CD14-positive monocyte (primary cell): ENCODE measurements around the gene XPO6. TPM values are rescaled to one million over a fixed set of nuclear protein-coding genes. Genes with fewer than 3 reads are reported as not detected.

Source experiments
- DNase-seq, 3 donors: peaks; one replicate each; pipeline ENCODE4 v3.0.0-alpha.2; 2011 to 2022
- H2AFZ ChIP-seq: 2 replicates; pipeline ENCODE4 v1.6.0; 2012; ENCODE audit warnings: mild to moderate bottlenecking, low read depth, low read length, inconsistent platforms; ENCODE audit not compliant: insufficient read depth, poor library complexity, severe bottlenecking
- H3K27ac ChIP-seq, 2 donors: 1 replicate in 1 of 2; 2 replicates in 1 of 2; pipeline ENCODE4 v1.5.1; 2012 to 2013; ENCODE audit warnings: low read length in 2 of 2, control low read depth in 1 of 2, inconsistent platforms in 1 of 2, low read depth in 1 of 2, mild to moderate bottlenecking in 1 of 2
- H3K27me3 ChIP-seq, 2 donors: one replicate each; pipeline versions ENCODE4 v1.6.0 to v1.6.1; 2011 to 2013; ENCODE audit warnings: low read length in 2 of 2; ENCODE audit not compliant: control insufficient read depth in 2 of 2, insufficient read depth in 2 of 2
- H3K36me3 ChIP-seq, 2 donors: replicated peaks in 1 of 2; 1 replicate in 1 of 2; 2 replicates in 1 of 2; pipeline versions ENCODE4 v1.5.1 to v1.6.1; 2012 to 2013; ENCODE audit warnings: low read length in 2 of 2, control low read depth in 1 of 2, inconsistent platforms in 1 of 2, mild to moderate bottlenecking in 1 of 2; ENCODE audit not compliant: insufficient read depth in 2 of 2, control insufficient read depth in 1 of 2
- H3K4me1 ChIP-seq, 2 donors: 1 replicate in 1 of 2; 2 replicates in 1 of 2; pipeline versions ENCODE4 v1.5.1 to v1.6.1; 2012 to 2013; ENCODE audit warnings: low read length in 2 of 2, control low read depth in 1 of 2, inconsistent platforms in 1 of 2, mild to moderate bottlenecking in 1 of 2, moderate library complexity in 1 of 2; ENCODE audit not compliant: insufficient read depth in 2 of 2, control insufficient read depth in 1 of 2
- H3K4me2 ChIP-seq: replicated peaks from 2 replicates; pipeline ENCODE3; 2012; ENCODE audit warnings: low read length, moderate library complexity, mild to moderate bottlenecking; ENCODE audit not compliant: poor library complexity, severe bottlenecking; ENCODE audit errors: extremely low read depth
- H3K4me3 ChIP-seq, 3 experiments: fragments of 200-600 bp in 1 of 3; sonication (generic) in 1 of 3; replicated peaks in 1 of 3; 1 replicate in 2 of 3; 2 replicates in 1 of 3; pipeline ENCODE4 v1.5.1; 2011 to 2013; ENCODE audit warnings: low read length in 3 of 3, mild to moderate bottlenecking in 3 of 3, control low read depth in 2 of 3, low read depth in 2 of 3, inconsistent platforms in 1 of 3, moderate library complexity in 1 of 3
- H3K79me2 ChIP-seq: 2 replicates; pipeline ENCODE4 v1.6.0; 2012; ENCODE audit warnings: mild to moderate bottlenecking, control low read depth, inconsistent platforms, low read length, moderate library complexity; ENCODE audit not compliant: insufficient read depth
- H3K9ac ChIP-seq: 2 replicates; pipeline ENCODE4 v1.6.0; 2017; ENCODE audit warnings: low read length, mild to moderate bottlenecking; ENCODE audit not compliant: insufficient read depth, poor library complexity, severe bottlenecking
- H3K9me3 ChIP-seq, 2 donors: replicated peaks in 1 of 2; 1 replicate in 1 of 2; 2 replicates in 1 of 2; pipeline versions ENCODE4 v1.5.1 to v1.6.1; 2012 to 2013; ENCODE audit warnings: low read length in 2 of 2, control low read depth in 1 of 2; ENCODE audit not compliant: control insufficient read depth in 1 of 2, insufficient read depth in 1 of 2
- H4K20me1 ChIP-seq: 2 replicates; pipeline ENCODE4 v1.6.0; 2012; ENCODE audit warnings: mild to moderate bottlenecking, low read length, control low read depth, moderate library complexity; ENCODE audit not compliant: insufficient read depth
- H3K27ac Mint-ChIP-seq, 7 donors: one replicate each; pipeline ENCODE4 v1.8.0; 2020; ENCODE audit warnings: mild to moderate bottlenecking in 7 of 7, mixed read lengths in 7 of 7, moderate library complexity in 6 of 7, inconsistent platforms in 2 of 7
- H3K27me3 Mint-ChIP-seq, 3 donors: one replicate each; pipeline ENCODE4 v1.8.0; 2021 to 2022; ENCODE audit warnings: low read depth in 3 of 3, mild to moderate bottlenecking in 3 of 3, mixed read lengths in 3 of 3, moderate library complexity in 3 of 3, inconsistent platforms in 1 of 3
- H3K36me3 Mint-ChIP-seq, 2 donors: one replicate each; pipeline ENCODE4 v1.8.0; 2020; ENCODE audit warnings: mixed read lengths in 2 of 2, inconsistent platforms in 1 of 2, mild to moderate bottlenecking in 1 of 2
- H3K4me1 Mint-ChIP-seq: one replicate; pipeline ENCODE4 v1.8.0; 2020; ENCODE audit warnings: mild to moderate bottlenecking, mixed read lengths
- H3K4me3 Mint-ChIP-seq, 2 donors: one replicate each; pipeline ENCODE4 v1.8.0; 2020; ENCODE audit warnings: mild to moderate bottlenecking in 2 of 2, mixed read lengths in 2 of 2, moderate library complexity in 1 of 2
- H3K9me3 Mint-ChIP-seq, 7 donors: one replicate each; pipeline ENCODE4 v1.8.0; 2020 to 2022; ENCODE audit warnings: mixed read lengths in 7 of 7, mild to moderate bottlenecking in 6 of 7, moderate library complexity in 6 of 7, inconsistent platforms in 2 of 7
- CTCF ChIP-seq: fragments of 200-600 bp; IDR thresholded peaks from one replicate; pipeline ENCODE4 v1.8.0; 2022; ENCODE audit warnings: antibody characterized with exemption, mild to moderate bottlenecking
- WGBS: methylation state at CpG from one replicate; pipeline ENCODE4 v1.1.5; 2013; ENCODE audit warnings: missing lambda C conversion rate; ENCODE audit not compliant: insufficient coverage; 5-methylcytosine and 5-hydroxymethylcytosine counted together
- intact Hi-C, 2 donors: fragments of 100-400 bp; cut with micrococcal nuclease; formaldehyde crosslinking; loops; one replicate each; pipeline versions ENCODE4 v1.15.0 to v1.15.1; 2023
- polyA plus RNA-seq, 3 donors: library from polyadenylated mRNA; depleted of rRNA in 1 of 3; unstranded in 2 of 3; stranded (reverse) in 1 of 3; fragments of 300-500 nt in 2 of 3; fragments of >200 nt in 1 of 3; fragmentation: Illumina TruSeq in 2 of 3; gene quantifications; 1 replicate in 2 of 3; 2 replicates in 1 of 3; pipeline ENCODE4 v1.2.3, GENCODE V29; 2012 to 2021

XPO6 gene
- polyA plus RNA-seq, 3 donors, result 35.7 to 166 (median 38.3) TPM

- TF ChIP-seq CTCF, result no peak
- peaks cover 51% of the 10 kb centered on the region for H3K79me2 ChIP-seq
- Mint-ChIP-seq H3K27ac (peak overlapping the region; percentile 81 to 96 (median 91)), H3K27me3 (peaks cover 0 to 1% (median 0%) of the 10 kb centered on the region in 3 donors), H3K4me1 (peaks cover 59% of the 10 kb centered on the region), H3K9me3 (no peaks in the 10 kb centered on the region), H3K4me3 (no peak overlapping the region), H3K36me3 (peaks cover 53% of the 10 kb centered on the region in 2 donors)
- peak in 1 of 3 donors; percentile 46 for DNase-seq
- no peaks in the 10 kb centered on the region for H3K27me3 ChIP-seq
- intact Hi-C loops, result no loop called here
- 82% methylated on average over 4 of the region's 5 CpGs for WGBS
- H3K4me1 ChIP-seq, result peaks cover 51 to 57% of the 10 kb centered on the region in 2 donors
- no peak overlapping the region for H3K4me2 ChIP-seq
- H4K20me1 ChIP-seq, result peaks cover 3% of the 10 kb centered on the region
- no peaks in the 10 kb centered on the region for H3K9me3 ChIP-seq
- no peak overlapping the region for H2AFZ ChIP-seq
- H3K9ac ChIP-seq, result no peak overlapping the region
- no peak overlapping the region for H3K4me3 ChIP-seq
- peak overlapping the region; percentile 62 to 89 for H3K27ac ChIP-seq
- H3K36me3 ChIP-seq, result peaks cover 30 to 50% of the 10 kb centered on the region in 2 donors
These were observed 45.2 kb downstream of the XPO6 start for GRCh38 chr16:28166394-28167208.

GRCh38 chr16:28165598-28165997 is 46.2 kb downstream of the XPO6 start:
- Mint-ChIP-seq H3K36me3 (peaks cover 55 to 57% of the 10 kb centered on the region in 2 donors), H3K4me3 (peak overlapping the region in 1 of 2 donors; percentile 13), H3K4me1 (peaks cover 67% of the 10 kb centered on the region), H3K27me3 (peaks cover 0 to 1% (median 0%) of the 10 kb centered on the region in 3 donors), H3K27ac (peak overlapping the region; percentile 85 to 96 (median 94)), H3K9me3 (no peaks in the 10 kb centered on the region)
- Histone ChIP-seq H3K4me1 (peaks cover 60 to 67% of the 10 kb centered on the region in 2 donors), H3K9ac (no peak overlapping the region), H3K27me3 (no peaks in the 10 kb centered on the region), H3K4me2 (peak overlapping the region; percentile 74), H3K79me2 (peaks cover 55% of the 10 kb centered on the region), H3K27ac (peak overlapping the region; percentile 62 to 89), H2AFZ (no peak overlapping the region), H3K36me3 (peaks cover 30 to 45% of the 10 kb centered on the region in 2 donors), H3K4me3 (peak overlapping the region in 1 of 3 experiments; percentile 52), H4K20me1 (peaks cover 3% of the 10 kb centered on the region), H3K9me3 (no peaks in the 10 kb centered on the region)
- DNase-seq, result peak; percentile 47 to 75 (median 56)
- no peak for TF ChIP-seq CTCF
- no CpG with 5 or more reads among the region's 1 CpG for WGBS
- intact Hi-C loops, result loop anchor here in 1 of 2 donors (2.0 kb wide), 1 partner anchor 15 kb away; no protein-coding TSS in a partner anchor
